Brain pericyte (primary cell): Measurements from ENCODE around the gene RNF31.
"Not testable (repeated sequence)": the region's sequence is repeated elsewhere in the genome, so short reads cannot be mapped to it uniquely, and the experiment has no call there.

Experiments
- DNase-seq: peaks from one replicate; pipeline ENCODE4 v3.0.0-alpha.2; 2012; ENCODE audit warnings: low read depth, low spot score

Gene RNF31

DNA sequence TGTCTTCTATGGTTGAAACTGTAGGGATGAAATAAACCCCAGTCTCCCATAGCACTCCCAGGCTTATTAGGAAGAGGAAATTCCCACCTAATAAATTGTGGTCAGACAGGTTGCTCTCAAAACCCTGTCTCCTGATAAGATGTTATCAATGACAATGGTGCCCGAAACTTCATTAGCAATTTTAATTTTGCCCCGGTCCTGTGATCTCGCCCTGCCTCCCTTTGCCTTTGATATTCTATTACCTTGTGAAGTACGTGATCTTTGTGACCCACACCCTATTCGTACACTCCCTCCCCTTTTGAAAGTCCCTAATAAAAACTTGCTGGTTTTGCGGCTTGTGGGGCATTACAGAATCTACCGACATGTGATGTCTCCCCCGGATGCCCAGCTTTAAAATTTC is 55.2 kb downstream of the RNF31 start:
- DNase-seq, result not testable (repeated sequence)

- DNase-seq, result not testable (repeated sequence)
These were observed 56.1 kb downstream of the RNF31 start for GRCh38 chr14:24203249-24203886.

- DNase-seq, result no peak
These were observed 57.2 kb downstream of the RNF31 start for GRCh38 chr14:24204163-24205146.

GRCh38 chr14:24206260-24207103 is 59.2 kb downstream of the RNF31 start:
- DNase-seq, result no peak

DNA sequence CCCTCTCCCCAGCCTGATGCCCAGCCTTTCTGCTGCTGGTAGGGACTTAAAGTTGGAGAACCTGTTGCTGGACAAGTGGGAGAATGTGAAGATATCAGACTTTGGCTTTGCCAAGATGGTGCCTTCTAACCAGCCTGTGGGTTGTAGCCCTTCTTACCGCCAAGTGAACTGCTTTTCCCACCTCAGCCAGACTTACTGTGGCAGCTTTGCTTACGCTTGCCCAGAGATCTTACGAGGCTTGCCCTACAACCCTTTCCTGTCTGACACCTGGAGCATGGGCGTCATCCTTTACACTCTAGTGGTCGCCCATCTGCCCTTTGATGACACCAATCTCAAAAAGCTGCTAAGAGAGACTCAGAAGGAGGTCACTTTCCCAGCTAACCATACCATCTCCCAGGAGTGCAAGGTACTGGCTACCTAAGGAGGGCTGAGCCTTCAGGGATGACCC is 59.8 kb downstream of the RNF31 start:
- DNase-seq, result no peak

DNA sequence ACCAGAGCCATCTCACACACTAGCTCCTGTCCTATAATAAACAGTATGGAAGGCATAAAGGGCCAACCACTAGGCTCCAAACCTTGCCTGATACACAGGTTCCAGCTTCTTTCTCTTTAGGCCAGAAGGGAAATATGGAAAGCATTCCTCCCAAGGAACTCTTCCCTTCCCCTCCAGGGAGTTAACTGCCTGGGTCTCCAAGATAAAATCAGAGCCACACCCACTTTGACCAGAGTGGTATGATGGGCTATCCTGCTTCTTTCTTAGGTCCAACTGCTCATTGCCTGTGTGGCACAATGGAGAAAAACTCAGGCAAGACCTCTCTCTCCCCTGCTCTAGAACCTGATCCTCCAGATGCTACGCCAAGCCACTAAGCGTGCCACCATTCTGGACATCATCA is 60.3 kb downstream of the RNF31 start:
- DNase-seq, result no peak
